Inflammatory macrophage (primary cell): Measurements from ENCODE around the gene NBPF20.
"Not testable (repeated sequence)": the region's sequence is repeated elsewhere in the genome, so short reads cannot be mapped to it uniquely, and the experiment has no call there.

Experiments
- DNase-seq, 2 donors: peaks; one replicate each; pipeline ENCODE4 v3.0.0-alpha.2; 2020 to 2022
- total RNA-seq, 18 experiments: gene quantifications; one replicate each; lab custom pipeline; 2026; ENCODE audit warnings: mixed read lengths in 6 of 18, inconsistent platforms in 2 of 18; lab: John Stamatoyannopoulos, UW

The NBPF20 gene
- total RNA-seq = 0.78 to 3.4 (median 2.1) reads per million in 18 experiments

- DNase-seq = peak; percentile 29 to 55
Measured at GRCh38 chr1:145425436-145426029, at the start of gene NBPF20. TSS of gene NBPF20 (minus strand) at chr1:145425603. CDS start at chr1:145405272, 20,331 bp downstream.

GRCh38 chr1:145474837-145475368 is 49.5 kb upstream of the NBPF20 start:
- not testable (repeated sequence) for DNase-seq

- not testable (repeated sequence) for DNase-seq
Measured at GRCh38 chr1:145472731-145473130, 47.3 kb upstream of the NBPF20 start.

- not testable (repeated sequence) for DNase-seq
Measured at GRCh38 chr1:145471365-145471764, 46.0 kb upstream of the NBPF20 start.

GRCh38 chr1:145465405-145466144 is 40.2 kb upstream of the NBPF20 start:
- DNase-seq = peak; percentile 95

- DNase-seq = not testable (repeated sequence)
Measured at GRCh38 chr1:145464708-145465336, 39.4 kb upstream of the NBPF20 start.

GRCh38 chr1:145464017-145464416 is 38.6 kb upstream of the NBPF20 start:
- DNase-seq = not testable (repeated sequence)

GRCh38 chr1:145460684-145461083 is 35.3 kb upstream of the NBPF20 start:
- not testable (repeated sequence) for DNase-seq

- DNase-seq = not testable (repeated sequence)
Measured at GRCh38 chr1:145460048-145460447, 34.6 kb upstream of the NBPF20 start.

- not testable (repeated sequence) for DNase-seq
Measured at GRCh38 chr1:145459591-145459990, 34.2 kb upstream of the NBPF20 start.

- DNase-seq = not testable (repeated sequence)
Measured at GRCh38 chr1:145459063-145459462, 33.7 kb upstream of the NBPF20 start.

GRCh38 chr1:145454824-145455177 is 29.4 kb upstream of the NBPF20 start:
- DNase-seq = not testable (repeated sequence)

- not testable (repeated sequence) for DNase-seq
Measured at GRCh38 chr1:145453873-145454823, 28.7 kb upstream of the NBPF20 start.

GRCh38 chr1:145452506-145452905 is 27.1 kb upstream of the NBPF20 start:
- not testable (repeated sequence) for DNase-seq

GRCh38 chr1:145451914-145452313 is 26.5 kb upstream of the NBPF20 start:
- not testable (repeated sequence) for DNase-seq

- DNase-seq = not testable (repeated sequence)
Measured at GRCh38 chr1:145445219-145445618, 19.8 kb upstream of the NBPF20 start.

GRCh38 chr1:145442340-145442739 is 16.9 kb upstream of the NBPF20 start:
- DNase-seq = not testable (repeated sequence)

- not testable (repeated sequence) for DNase-seq
Measured at GRCh38 chr1:145431363-145432256, 6.2 kb upstream of the NBPF20 start.

- DNase-seq = not testable (repeated sequence)
Measured at GRCh38 chr1:145430830-145431229, 5.4 kb upstream of the NBPF20 start.

GRCh38 chr1:145429329-145429728 is 3.9 kb upstream of the NBPF20 start:
- DNase-seq = not testable (repeated sequence)
